ENCODE results near the gene RNF144A.
"Not testable (repeated sequence)": the region's sequence is repeated elsewhere in the genome, so short reads cannot be mapped to it uniquely, and the experiment has no call there.

Gene RNF144A

DNA sequence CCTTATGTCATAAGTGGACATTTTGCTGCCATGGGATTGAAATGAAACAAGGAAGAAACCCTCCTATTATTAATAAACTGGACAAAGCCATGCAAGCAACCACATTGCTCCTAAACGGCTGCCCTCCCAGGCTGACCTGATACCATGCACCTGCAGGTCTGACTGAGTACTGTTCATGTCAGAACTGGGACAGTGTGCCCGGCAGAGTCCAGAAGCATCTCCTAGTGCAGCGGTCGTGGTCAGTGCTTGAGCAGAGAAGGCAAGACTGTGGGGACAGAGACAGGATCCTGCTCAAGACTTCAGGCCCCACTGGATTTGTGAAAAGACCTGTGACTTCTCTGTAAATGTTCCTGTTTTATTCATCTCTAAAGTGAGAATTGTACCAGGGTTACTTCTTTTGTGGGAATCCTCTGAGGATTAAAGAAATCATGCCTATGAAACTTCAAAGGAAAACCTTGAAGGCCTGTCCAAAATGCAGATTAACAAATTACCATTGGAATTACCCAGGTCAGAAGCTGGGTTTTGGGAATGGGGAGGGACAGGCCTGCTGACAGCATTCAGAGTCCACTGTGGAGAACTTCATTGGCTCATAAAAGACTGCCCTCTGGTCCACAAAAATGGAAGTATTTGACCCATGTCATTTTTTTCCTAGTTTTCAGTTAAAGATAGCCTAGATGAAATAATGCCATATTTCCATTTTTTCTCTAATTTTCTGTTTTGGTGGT lies 13.9 kb downstream of the RNF144A start:
- DNase-seq (ENCODE audit: low read depth): no peak

DNA sequence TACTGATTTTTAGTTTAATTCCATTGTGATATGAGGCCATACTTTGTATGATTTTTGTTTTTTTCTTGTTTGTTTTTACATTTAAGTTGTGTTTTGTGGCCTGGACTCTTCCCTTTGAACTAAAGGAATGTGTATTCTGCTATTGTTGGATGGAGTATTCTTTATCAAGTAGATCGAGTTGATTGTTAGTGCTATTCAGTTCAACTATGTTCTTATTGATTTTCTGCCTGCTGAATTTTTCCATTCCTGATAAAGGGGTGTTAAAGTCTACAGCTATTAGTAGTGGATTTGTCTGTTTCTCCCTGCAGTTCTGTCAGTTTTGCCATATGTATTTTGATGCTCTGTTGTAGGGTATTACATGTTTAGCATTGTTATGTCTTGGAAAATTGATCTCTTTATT lies 14.5 kb downstream of the RNF144A start:
- DNase-seq (ENCODE audit: low read depth): no peak

DNA sequence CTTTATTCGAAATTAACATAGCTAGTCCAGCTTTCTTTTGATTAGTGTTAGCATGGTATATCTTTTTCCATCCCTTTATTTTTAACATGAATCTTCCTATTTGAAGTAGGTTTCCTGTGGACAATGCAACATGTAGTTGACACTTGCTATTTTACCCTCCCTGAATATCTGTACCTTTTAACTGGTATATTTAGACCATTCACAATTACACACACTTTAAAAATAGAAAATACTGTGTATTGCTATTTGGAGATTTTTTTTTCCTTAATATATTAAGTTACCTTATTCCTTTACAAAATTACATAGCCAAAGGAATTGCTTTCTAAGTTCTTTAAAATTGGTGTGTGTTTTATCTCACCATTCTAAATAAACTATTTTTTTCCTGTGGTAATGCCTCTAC lies 15.0 kb downstream of the RNF144A start:
- DNase-seq (ENCODE audit: low read depth): no peak

DNA sequence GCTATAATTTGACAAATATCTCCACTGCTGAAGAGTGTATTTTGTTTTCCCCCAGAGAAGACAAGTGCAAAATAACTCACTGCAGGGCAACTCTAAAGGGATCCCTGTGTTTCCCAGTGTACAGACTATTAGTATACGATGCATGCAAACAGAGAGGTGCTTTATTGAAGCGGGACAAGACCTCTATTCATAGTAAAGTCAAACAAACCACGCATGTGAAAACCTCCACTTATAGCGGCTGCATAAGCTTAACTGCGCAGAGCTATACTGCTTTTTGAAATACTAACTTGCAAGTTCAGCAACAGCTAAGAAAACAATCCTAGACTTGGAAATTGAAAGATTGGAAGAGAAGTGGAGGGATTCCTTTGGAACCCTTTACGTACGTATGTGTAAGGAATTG lies 15.6 kb downstream of the RNF144A start:
- DNase-seq (ENCODE audit: low read depth): no peak

DNA sequence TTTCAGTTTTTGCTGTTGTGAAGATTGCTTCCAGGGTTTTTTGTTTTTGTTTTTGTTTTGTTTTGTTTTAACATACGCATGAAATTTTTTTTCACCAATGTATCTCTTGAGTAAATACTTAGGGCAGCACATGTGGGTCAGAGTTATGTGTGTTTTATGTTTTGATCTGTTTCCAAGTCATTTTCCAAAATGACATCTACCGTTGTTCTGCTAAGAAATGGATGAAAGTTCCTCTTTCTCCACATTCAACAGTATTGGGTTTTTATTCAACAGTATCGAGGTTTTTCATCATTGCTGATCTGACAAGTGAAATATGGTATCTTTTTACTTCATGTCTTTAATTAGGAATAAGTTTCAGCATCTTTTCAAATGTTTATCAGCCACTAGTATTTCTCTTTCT lies 16.7 kb downstream of the RNF144A start:
- DNase-seq (ENCODE audit: low read depth): no peak

DNA sequence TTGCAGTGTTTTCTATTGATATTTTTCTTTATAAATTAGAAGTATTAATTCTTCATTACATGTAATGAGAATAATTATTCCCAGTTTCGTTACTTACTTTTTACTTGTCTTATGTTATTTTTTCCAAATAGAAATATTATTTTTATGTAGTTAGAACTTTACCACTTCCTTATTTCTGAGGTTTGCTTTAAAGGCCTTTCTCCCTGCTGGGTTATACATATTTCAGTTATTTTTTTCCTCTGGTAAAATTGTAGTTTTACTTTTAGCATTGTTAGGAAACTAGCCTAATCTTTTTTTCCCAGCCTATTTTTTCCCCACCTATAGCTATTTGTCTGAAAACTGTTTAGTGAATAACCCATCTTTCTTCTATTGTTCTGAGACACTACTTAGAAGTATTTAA lies 17.1 kb downstream of the RNF144A start:
- DNase-seq (ENCODE audit: low read depth): no peak

DNA sequence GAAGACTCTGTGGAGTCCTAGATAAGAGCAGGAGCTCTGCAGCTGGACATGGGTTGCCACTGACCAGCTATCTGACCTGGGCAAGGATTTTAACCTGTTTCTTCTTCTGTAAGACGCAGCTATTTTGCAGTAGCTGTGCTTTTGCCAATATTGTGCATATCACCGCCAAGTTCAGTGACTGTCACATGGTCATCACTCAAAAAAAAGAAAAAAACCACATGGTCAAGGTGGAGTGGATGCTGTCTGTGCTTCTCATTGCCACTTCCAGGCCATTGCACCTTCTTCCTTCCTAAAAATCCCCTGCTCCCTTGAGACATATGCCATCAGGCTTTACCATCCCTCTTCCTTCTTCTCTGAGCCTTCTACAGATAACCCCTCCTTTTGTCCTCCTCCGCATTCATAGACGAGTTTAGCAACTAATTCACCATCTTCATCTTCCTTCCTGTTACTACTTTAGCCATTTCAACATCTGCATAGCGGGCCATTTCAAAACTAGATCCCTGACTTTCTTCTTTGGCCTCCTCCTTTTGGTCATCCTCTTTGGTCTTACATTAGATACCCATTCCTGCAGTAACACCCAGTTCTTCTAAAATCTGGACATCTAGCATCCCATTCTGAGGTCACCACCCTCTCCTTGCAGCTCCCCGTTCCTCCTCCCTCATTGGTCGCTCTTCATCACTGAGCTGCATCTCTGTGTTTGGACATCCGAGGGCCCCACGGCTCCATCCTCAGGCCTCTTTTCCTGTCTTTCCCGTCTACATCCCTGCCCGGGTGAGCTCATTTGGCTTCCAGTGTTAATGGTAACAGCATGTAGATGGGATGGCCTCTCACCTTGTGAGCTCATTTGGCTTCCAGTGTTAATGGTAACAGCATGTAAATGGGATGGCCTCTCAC lies 17.8 kb downstream of the RNF144A start:
- DNase-seq (ENCODE audit: low read depth): no peak

DNA sequence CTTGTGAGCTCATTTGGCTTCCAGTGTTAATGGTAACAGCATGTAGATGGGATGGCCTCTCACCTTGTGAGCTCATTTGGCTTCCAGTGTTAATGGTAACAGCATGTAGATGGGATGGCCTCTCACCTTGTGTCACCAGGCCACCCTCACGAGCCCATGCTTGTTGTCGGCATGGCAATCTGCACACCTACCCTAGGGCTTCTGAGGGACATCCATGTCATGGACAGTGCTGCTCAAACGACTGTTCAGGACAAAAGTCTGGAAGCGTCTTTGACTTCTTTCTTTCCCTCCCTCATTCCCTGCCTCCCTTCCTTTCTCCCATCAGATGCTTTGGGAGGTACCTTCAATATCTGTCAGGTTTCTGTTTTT lies 18.4 kb downstream of the RNF144A start:
- DNase-seq (ENCODE audit: low read depth): not testable (repeated sequence)

DNA sequence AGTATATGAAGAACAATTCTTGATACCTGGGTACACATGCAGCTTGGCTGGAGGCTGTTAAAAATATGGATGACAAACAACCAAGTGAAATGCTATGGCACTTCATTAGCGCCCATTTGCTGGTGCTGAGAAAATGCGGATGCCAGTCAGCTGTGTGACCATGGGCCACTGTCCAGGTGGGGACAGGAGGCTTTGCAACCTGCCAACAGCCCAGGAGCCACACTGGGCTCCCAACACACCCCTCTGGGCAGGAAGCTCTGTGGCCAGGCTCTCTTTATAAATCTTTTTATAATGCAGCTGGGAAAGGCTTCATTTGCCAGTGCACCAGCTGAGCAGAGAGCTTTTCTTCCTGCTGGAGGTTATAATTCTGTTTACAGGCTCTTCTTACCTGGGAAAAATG lies 19.9 kb downstream of the RNF144A start:
- DNase-seq (ENCODE audit: low read depth): no peak

DNA sequence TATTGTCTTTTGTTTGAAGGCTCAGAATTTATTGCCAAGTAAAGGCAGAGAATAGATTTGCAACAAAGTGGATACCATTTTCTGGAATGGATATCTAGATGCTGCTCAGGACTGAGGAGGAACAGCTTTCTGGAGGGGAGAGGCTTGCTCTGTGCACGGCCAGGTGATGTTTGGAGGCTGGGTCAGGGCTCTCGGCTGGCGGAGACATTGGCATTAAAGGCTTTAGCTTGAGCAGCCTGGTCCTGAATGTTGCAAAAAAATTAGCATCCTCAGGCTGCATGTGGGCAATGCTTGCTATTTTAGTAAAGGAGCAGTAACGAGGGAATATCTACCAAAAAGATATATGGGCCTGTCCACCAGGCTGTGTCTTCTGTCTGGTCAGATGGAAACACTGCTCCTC lies 20.4 kb downstream of the RNF144A start:
- DNase-seq (ENCODE audit: low read depth): no peak

DNA sequence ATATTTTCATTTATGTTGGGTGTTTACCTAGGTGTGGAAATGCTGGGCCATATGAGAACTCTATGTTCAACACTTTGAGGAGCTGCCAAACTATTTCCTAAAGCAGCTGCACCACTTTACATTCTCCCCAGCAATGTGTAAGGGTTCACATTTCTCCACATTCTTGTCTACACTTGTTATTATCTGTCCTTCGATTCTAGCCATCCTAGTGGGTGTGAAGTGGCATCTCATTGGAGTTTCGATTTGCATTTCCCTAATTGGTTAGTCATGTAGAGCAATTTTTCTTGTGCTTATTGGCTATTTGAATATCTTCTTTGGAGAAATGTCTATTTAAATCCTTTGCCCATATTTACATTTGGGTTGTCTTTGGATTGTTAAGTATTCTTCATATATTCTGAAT lies 21.9 kb downstream of the RNF144A start:
- DNase-seq (ENCODE audit: low read depth): no peak

DNA sequence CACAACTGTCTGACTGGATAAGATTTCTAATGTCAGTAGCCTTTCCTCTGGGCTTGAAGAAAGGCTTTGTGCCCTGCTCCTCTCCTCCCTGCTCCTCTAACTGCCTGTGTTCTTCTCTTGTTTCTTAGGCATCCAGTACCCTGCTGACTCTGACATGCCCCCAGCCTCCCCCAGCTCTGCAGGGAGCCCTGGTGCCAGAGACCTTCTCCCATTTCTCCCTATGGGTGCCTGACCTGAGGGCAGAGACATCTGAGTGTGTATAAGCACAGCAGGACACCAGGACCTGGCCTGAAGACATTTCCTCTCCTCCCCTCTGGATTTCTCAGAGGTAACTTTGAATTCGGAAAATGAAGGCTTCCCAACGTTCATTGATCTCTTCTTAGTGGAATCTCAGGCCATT lies 23.6 kb downstream of the RNF144A start:
- no peak for DNase-seq (ENCODE audit: low read depth)

DNA sequence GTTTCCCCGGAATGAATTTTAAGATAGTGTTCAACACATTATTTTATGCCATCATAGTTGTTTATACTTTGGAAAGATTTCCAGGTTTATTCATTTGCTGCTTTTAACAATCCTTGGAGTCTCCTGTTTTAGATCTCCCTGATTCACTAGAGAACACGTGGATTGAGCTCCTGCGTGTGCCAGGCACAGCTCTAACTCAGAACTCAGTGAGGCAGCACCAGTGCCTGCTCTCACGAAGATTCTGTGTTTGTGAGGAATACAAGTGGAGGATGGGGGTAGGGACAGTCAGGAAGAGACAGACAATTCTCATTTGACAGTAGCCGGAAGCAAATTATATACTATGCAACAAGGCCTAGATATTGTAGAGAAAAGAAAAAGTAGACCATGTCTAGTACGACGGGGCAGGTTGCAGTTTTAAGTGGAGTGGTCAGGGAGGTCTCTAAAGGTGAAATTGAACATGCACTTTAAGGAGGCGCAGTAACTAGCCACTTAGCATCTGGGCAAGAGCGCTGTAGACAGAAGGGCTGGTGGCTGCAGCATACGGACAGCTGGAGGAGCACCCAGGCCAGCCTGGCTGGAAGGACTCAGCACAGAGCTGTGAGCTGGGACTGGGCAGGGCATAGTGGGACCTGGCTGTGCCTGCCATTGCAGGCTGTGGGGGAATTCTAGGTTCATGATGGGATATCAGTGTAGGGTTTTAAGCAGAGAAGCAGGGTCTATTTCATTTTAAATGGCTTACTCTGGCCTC lies 24.3 kb downstream of the RNF144A start:
- no peak for DNase-seq (ENCODE audit: low read depth)

DNA sequence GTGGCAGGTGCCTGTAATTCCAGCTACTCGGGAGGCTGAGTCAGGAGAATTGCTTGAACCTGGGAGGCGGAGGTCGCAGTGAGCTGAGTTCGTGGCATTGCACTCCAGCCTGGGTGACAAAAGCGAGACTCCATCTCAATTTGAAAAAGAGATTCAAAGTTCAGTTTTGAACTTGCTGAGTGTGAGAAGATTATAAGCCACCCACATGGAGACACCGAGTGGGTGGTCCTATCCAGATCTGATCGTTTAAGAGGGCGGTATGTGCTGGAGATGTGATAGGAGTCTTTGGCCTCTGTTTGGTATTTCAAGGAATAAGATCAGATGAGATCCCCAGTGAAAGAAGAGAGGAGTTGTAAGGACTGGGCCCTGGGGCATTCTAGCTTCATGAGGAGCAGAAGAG lies 25.6 kb downstream of the RNF144A start:
- DNase-seq (ENCODE audit: low read depth): no peak

DNA sequence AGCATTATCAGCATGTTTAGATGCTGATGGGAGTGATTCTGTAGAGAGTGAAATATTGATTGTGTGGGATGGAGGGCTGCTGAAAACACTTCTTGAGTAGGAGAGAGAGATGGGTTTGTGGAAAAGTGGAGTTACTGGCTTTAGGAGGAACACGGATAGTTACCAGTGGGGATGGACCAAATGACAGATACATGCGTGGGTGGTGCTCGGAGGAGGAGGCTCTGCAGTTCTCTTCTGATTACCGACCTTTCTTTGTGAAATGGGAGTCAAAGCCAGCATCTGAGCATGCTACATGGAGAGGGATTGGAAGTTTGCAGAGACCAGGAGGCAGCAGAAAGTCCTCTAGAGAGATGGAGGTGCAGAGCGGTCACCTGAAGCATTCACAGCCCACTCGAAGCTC lies 26.3 kb downstream of the RNF144A start:
- no peak for DNase-seq (ENCODE audit: low read depth)

DNA sequence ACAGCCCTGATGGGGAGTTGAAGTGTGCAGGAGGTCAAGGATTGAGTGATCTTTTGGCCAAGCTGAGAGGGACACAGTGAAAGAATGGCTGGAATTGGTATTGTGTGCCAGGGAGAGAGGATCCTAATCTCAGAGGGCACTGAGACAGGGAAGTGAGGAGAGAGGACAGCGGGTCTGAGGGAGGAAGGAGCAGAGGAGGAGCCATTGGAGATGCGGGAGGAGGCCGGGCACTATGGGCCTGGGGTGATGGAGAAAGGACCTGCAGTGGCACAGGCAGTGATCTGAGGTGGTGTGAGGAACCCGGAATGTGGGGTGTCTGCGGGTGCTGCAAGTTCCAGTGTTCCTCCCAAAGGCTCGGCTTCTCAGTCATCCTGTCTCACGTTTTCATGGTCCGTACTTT lies 26.8 kb downstream of the RNF144A start:
- DNase-seq (ENCODE audit: low read depth): no peak

DNA sequence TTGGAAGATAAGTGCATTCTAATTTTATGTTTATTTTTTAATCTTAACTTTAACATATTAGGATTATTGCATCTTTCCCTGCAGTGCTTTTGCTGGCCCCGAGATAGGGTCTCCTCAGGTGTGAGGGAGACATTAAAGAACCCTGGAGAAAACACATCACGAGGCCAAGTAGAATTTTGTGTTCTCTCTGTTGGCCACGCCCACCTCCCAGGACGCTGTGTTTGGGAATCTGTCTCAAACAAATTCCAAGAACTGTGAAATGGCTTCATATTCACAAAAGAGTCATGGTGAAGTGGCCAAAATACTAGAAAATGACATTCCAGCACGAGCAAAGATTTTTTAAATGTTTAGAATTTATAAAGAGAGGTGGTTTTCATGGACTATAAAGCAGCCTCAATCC lies 27.3 kb downstream of the RNF144A start:
- DNase-seq (ENCODE audit: low read depth): no peak

DNA sequence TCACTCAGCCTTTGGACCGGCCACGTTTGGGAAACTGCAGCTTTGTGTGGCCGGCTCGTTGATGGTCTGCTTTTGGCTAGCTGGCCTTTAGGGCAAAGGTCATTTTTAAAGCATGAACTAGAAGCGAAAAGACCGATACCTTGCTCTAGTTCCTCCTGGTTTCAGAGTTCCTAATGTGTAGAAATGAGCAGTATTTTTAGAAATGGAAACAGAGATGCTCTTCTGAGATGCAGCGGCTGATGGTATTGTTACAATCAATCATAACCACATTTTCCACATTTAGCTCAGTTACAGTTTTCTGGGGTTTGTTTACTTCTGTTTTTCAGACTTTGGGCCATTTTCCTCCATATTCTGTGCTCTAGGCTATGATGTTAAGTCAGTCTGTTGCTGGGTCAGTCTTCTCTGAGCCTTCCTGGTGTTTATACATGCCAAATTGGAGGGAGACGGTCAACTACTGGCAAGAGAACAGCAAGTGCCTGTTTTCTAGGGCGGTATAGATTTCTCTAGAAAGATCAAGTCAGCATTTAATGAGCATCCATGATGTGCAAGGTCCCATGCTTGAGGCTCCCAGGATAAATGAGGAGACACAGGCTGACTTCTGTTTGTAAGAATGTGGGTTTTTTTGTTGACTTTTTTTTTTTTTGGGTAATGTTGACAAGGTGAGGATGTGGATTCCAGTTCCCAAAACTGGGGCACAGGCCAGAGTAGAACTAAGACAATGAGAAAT lies 28.0 kb downstream of the RNF144A start:
- DNase-seq (ENCODE audit: low read depth): no peak

DNA sequence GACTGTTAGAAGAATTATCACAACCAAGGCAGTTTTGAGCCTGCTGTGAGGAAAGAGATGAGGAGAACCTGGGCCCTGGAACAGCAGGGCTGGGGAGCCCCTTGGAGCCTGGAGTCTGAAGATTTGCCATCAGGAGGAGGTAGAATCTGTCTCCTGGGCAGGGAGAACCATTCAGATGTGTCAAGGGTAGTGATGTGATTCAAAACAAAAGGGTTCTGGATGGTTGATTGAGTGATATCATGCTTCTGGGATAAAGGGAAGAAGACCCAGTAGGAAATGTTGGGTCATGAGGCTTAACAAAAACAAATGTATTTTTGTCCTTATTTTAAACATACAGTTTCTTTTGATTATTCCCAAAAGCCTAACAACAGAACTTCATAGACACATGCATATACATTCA lies 28.6 kb downstream of the RNF144A start:
- no peak for DNase-seq (ENCODE audit: low read depth)

DNA sequence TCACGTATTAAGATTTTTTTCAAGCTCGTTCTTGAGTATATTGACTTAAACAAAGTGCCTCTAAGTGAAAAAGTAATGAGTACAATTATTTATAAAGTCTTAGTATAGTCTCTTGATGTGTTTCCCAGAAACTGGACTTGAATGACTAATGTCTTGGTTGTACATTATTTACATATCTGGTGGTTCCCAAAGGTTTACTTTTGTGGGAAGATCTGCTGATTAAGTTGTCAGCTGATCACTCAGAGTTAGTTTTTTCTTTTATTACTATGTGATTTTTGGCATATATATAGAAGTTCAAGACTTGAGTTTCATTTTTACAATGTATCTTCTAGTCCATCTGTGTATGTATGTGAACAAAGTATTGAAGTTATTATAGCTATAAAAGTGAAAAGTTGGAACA lies 29.5 kb downstream of the RNF144A start:
- no peak for DNase-seq (ENCODE audit: low read depth)

DNA sequence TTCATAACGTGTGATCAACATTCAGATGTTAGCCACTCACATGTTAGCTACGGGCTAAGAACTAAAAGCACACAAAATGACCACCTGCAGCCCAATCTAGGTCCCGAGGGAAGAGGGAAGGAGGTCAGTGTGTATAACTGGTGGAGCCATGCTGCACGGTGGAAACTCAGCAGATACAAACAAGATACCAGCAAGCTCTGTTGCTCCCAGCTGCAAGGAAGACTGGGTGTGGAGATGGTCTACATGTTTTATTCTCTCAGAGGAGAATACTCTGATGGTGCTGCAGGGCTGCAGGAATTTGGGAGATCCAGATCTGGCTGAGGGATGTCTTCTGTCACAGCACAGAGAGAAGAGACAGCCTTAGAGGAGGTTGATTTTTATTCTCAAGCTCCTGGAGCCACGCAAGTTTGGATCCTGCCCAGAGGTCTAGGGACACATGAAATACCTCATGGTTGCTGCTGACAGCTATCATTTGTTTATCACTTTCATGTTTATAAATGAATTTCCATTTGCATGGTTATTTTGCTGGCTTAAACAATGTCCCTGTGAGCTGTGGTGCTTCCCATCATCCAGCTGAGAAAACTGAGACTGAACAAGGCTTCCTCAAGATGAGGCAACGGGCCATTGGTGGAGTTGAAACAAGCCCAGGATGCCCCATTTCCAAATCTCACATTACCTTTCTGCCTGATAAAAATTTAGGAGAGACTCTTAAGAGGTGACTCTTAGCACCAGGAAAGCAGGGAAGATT lies 30.9 kb downstream of the RNF144A start:
- no peak for DNase-seq (ENCODE audit: low read depth)
